Esophagus muscularis mucosa (tissue), 4 donors: Measurements from ENCODE around the gene SH3PXD2B. TPM values are rescaled to one million over a fixed set of nuclear protein-coding genes. Genes with fewer than 3 reads are reported as not detected.
"Not testable (repeated sequence)": the region's sequence is repeated elsewhere in the genome, so short reads cannot be mapped to it uniquely, and the experiment has no call there.

ENCODE experiments used
- DNase-seq: peaks from one replicate; pipeline ENCODE4 v3.0.0-alpha.2; 2017; ENCODE audit errors: extremely low spot score
- H3K27ac ChIP-seq, 4 donors: fragments of 200-600 bp; sonication (generic); replicated peaks in 1 of 4; 1 replicate in 3 of 4; 2 replicates in 1 of 4; pipeline ENCODE4 v1.5.1; 2016 to 2019; ENCODE audit warnings: mild to moderate bottlenecking in 1 of 4
- H3K27me3 ChIP-seq, 4 donors: fragments of 200-600 bp; sonication (generic); one replicate each; pipeline versions ENCODE4 v1.5.1 to v1.6.0; 2016 to 2019
- H3K36me3 ChIP-seq, 4 donors: fragments of 200-600 bp; sonication (generic); one replicate each; pipeline ENCODE4 v1.5.1; 2016 to 2019
- H3K4me1 ChIP-seq, 4 donors: fragments of 200-600 bp; sonication (generic); one replicate each; pipeline ENCODE4 v1.5.1; 2016 to 2019
- H3K4me3 ChIP-seq, 4 donors: fragments of 200-600 bp; sonication (generic); 1 replicate in 2 of 4; 2 replicates in 2 of 4; pipeline ENCODE4 v1.5.1; 2016 to 2019; ENCODE audit warnings: mild to moderate bottlenecking in 4 of 4, moderate library complexity in 1 of 4
- H3K9me3 ChIP-seq, 4 donors: fragments of 200-600 bp; sonication (generic); 1 replicate in 3 of 4; 2 replicates in 1 of 4; pipeline ENCODE4 v1.5.1; 2016 to 2019
- CTCF ChIP-seq, 3 experiments: fragments of 200-600 bp in 2 of 3; fragments of 450-650 bp in 1 of 3; sonication (generic) in 2 of 3; IDR thresholded peaks; one replicate each; pipeline ENCODE4 v1.5.1; 2017 to 2019; ENCODE audit warnings: antibody characterized with exemption in 3 of 3, mild to moderate bottlenecking in 2 of 3, moderate library complexity in 1 of 3
- EP300 ChIP-seq: sonication (generic); formaldehyde crosslinking; IDR thresholded peaks from one replicate; pipeline ENCODE4 v1.6.1; 2017; ENCODE audit warnings: antibody characterized with exemption
- POLR2A ChIP-seq: fragments of 450-650 bp; IDR thresholded peaks from one replicate; pipeline ENCODE4 v1.6.1; 2017; ENCODE audit warnings: antibody characterized with exemption, moderate library complexity, mild to moderate bottlenecking, low read depth
- POLR2AphosphoS5 ChIP-seq, 2 donors: sonication (generic); formaldehyde crosslinking; IDR thresholded peaks; one replicate each; pipeline ENCODE4 v1.6.1; 2017; ENCODE audit warnings: antibody characterized with exemption in 2 of 2
- WGBS: methylation state at CpG from one replicate; pipeline ENCODE4 v1.1.5; 2018; 5-methylcytosine and 5-hydroxymethylcytosine counted together
- intact Hi-C: fragments of 100-400 bp; cut with DNase I; formaldehyde crosslinking; loops from one replicate; pipeline ENCODE4 v1.15.1; 2023
- total RNA-seq, 4 donors: library from RNA; depleted of rRNA; stranded (reverse); fragments of >200 nt; gene quantifications; one replicate each; pipeline versions ENCODE4 v1.1.0 to v1.2.1, GENCODE V29; 2016

Gene SH3PXD2B
- total RNA-seq, 4 donors from 2014 or later: 41.5 to 66.5 (median 49.2) TPM

GRCh38 chr5:172302047-172302710 lies 152.1 kb downstream of the SH3PXD2B start:
- Histone ChIP-seq H3K27ac (no peak overlapping the region), H3K9me3 (peaks cover 0 to 6% (median 2%) of the 10 kb centered on the region in 4 donors), H3K4me1 (no peaks in the 10 kb centered on the region), H3K4me3 (no peak overlapping the region), H3K36me3 (no peaks in the 10 kb centered on the region), H3K27me3 (no peaks in the 10 kb centered on the region)
- intact Hi-C loops: no loop called here
- 68% methylated on average over 9 of the region's 9 CpGs for WGBS
- no peak for TF ChIP-seq EP300
- no peak for TF ChIP-seq POLR2A
- TF ChIP-seq CTCF (IDR thresholded peaks at IDR 0.05): no peak
- TF ChIP-seq POLR2AphosphoS5 (IDR thresholded peaks at IDR 0.05): no peak
- DNase-seq: peak; percentile 77

GRCh38 chr5:172299916-172300439 lies 154.3 kb downstream of the SH3PXD2B start:
- intact Hi-C loops: no loop called here
- 83% methylated on average over 2 of the region's 2 CpGs for WGBS
- H3K9me3 ChIP-seq: no peaks in the 10 kb centered on the region
- no peak overlapping the region for H3K4me3 ChIP-seq
- H3K36me3 ChIP-seq: no peaks in the 10 kb centered on the region
- no peaks in the 10 kb centered on the region for H3K4me1 ChIP-seq
- no peak for TF ChIP-seq POLR2A
- no peak for TF ChIP-seq POLR2AphosphoS5 (IDR thresholded peaks at IDR 0.05)
- H3K27ac ChIP-seq: no peak overlapping the region
- DNase-seq: peak; percentile 31
- no peaks in the 10 kb centered on the region for H3K27me3 ChIP-seq

- TF ChIP-seq CTCF (IDR thresholded peaks at IDR 0.05) (no peak), POLR2AphosphoS5 (IDR thresholded peaks at IDR 0.05) (no peak), EP300 (no peak), POLR2A (no peak)
- peaks cover 3 to 6% (median 4%) of the 10 kb centered on the region in 4 donors for H3K4me1 ChIP-seq
- DNase-seq: no peak
- intact Hi-C loops: loop anchor here (5.0 kb wide), 1 partner anchor 108 kb away; the partner anchor contains the start of gene STK10
- no peaks in the 10 kb centered on the region for H3K9me3 ChIP-seq
- H3K27me3 ChIP-seq: no peaks in the 10 kb centered on the region
- H3K27ac ChIP-seq: no peak overlapping the region
- no peaks in the 10 kb centered on the region for H3K36me3 ChIP-seq
- no peak overlapping the region for H3K4me3 ChIP-seq
Measured at GRCh38 chr5:172294831-172295230, 159.5 kb downstream of the SH3PXD2B start.

DNA sequence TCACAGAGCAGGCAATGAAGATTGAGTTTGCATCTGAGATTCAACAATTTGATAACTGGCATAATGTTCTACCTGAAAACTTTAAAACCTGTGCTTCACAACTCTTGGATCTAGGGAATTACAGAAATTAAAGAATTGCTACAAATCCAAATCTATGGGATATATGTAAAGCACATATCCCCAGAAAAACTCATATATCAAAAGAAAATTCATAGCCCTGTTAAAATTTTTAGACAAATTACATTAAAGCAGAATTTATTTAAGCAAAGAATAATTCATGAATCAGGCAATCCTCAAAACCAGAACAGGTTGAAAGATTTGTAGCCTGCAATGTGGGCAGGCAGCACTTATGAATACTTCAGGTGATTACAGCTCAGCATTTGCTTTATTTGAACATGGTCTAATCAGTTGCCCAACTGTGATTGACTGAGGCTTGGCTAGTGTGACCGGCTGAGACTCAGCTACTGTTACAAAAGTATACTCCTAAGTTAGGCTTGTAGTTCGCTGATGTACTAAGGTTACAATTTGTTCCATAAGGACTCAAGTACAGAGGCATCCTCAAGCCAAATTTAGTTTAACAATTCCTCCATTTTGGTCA lies 160.5 kb downstream of the SH3PXD2B start:
- WGBS: 78% methylated on average over 2 of the region's 2 CpGs
- H3K36me3 ChIP-seq: no peaks in the 10 kb centered on the region
- H3K4me1 ChIP-seq: peaks cover 3 to 6% (median 4%) of the 10 kb centered on the region in 4 donors
- intact Hi-C loops: loop anchor here (5.0 kb wide), 1 partner anchor 107 kb away; the partner anchor contains the start of gene STK10
- no peaks in the 10 kb centered on the region for H3K9me3 ChIP-seq
- H3K4me3 ChIP-seq: no peak overlapping the region
- no peak for DNase-seq
- no peak for TF ChIP-seq POLR2A
- TF ChIP-seq EP300: no peak
- no peak for TF ChIP-seq CTCF (IDR thresholded peaks at IDR 0.05)
- no peak for TF ChIP-seq POLR2AphosphoS5 (IDR thresholded peaks at IDR 0.05)
- H3K27ac ChIP-seq: no peak overlapping the region
- no peaks in the 10 kb centered on the region for H3K27me3 ChIP-seq

GRCh38 chr5:172293054-172293744 lies 161.1 kb downstream of the SH3PXD2B start:
- no peak overlapping the region for H3K27ac ChIP-seq
- H3K27me3 ChIP-seq: no peaks in the 10 kb centered on the region
- peaks cover 3 to 6% (median 4%) of the 10 kb centered on the region in 4 donors for H3K4me1 ChIP-seq
- H3K4me3 ChIP-seq: no peak overlapping the region
- peak; percentile 90 for DNase-seq
- peak; percentile 67 to 84 (median 76) for TF ChIP-seq CTCF (IDR thresholded peaks at IDR 0.05)
- peak; percentile 25 to 56 for TF ChIP-seq POLR2AphosphoS5 (IDR thresholded peaks at IDR 0.05)
- no peak for TF ChIP-seq EP300
- WGBS: 57% methylated on average over 5 of the region's 5 CpGs
- intact Hi-C loops: loop anchor here (5.0 kb wide), 1 partner anchor 106 kb away; the partner anchor contains the start of gene STK10
- no peaks in the 10 kb centered on the region for H3K9me3 ChIP-seq
- no peaks in the 10 kb centered on the region for H3K36me3 ChIP-seq

- H3K36me3 ChIP-seq, H3K9me3 ChIP-seq, H3K4me1 ChIP-seq, H3K27me3 ChIP-seq, H3K4me3 ChIP-seq, H3K27ac ChIP-seq, DNase-seq: not testable (repeated sequence)
- intact Hi-C loops: loop anchor here (5.0 kb wide), 1 partner anchor 105 kb away; the partner anchor contains the start of gene STK10
- WGBS: 84% methylated on average over 5 of the region's 5 CpGs
Measured at GRCh38 chr5:172291837-172292236, 162.5 kb downstream of the SH3PXD2B start.
